Keratinocyte (primary cell): ENCODE results near the gene PJA1. TPM values are rescaled to one million over a fixed set of nuclear protein-coding genes. Genes with fewer than 3 reads are reported as not detected.

Experiments used
- DNase-seq: peaks from one replicate; pipeline ENCODE4 v3.0.0-alpha.2; 2011; ENCODE audit warnings: low read depth, missing footprints, low spot score
- FAIRE-seq: peaks from 2 replicates; lab custom pipeline; 2011; peaks lifted over from hg19 to GRCh38; lab: Jason Lieb, UNC
- H2AFZ ChIP-seq: 2 replicates; pipeline ENCODE4 v1.6.0; 2012; ENCODE audit warnings: low read length, control low read depth, inconsistent platforms; ENCODE audit not compliant: control insufficient read depth
- H3K27ac ChIP-seq: 2 replicates; pipeline ENCODE4 v1.5.1; 2011; ENCODE audit warnings: low read length; ENCODE audit not compliant: control insufficient read depth, insufficient read depth
- H3K27me3 ChIP-seq: 3 replicates; pipeline ENCODE4 v1.6.0; 2011; ENCODE audit warnings: low read length; ENCODE audit not compliant: control insufficient read depth, insufficient read depth; ENCODE audit errors: extremely low read depth
- H3K36me3 ChIP-seq, 2 experiments: 2 replicates in 1 of 2; 3 replicates in 1 of 2; pipeline ENCODE4 v1.5.1; 2011; ENCODE audit warnings: low read length in 2 of 2, mild to moderate bottlenecking in 1 of 2; ENCODE audit not compliant: control insufficient read depth in 2 of 2, insufficient read depth in 2 of 2; ENCODE audit errors: extremely low read depth in 1 of 2
- H3K4me1 ChIP-seq: 3 replicates; pipeline ENCODE4 v1.5.1; 2011; ENCODE audit warnings: low read length; ENCODE audit not compliant: control insufficient read depth, insufficient read depth; ENCODE audit errors: extremely low read depth
- H3K4me2 ChIP-seq: 3 replicates; pipeline ENCODE4 v1.6.0; 2011; ENCODE audit warnings: low read depth, low read length; ENCODE audit not compliant: control insufficient read depth, insufficient read depth; ENCODE audit errors: extremely low read depth
- H3K4me3 ChIP-seq, 3 experiments: fragments of 200-600 bp in 1 of 3; sonication (generic) in 1 of 3; 2 replicates in 2 of 3; 3 replicates in 1 of 3; pipeline ENCODE4 v1.5.1; 2011 to 2016; ENCODE audit warnings: low read length in 3 of 3, mild to moderate bottlenecking in 3 of 3, control low read depth in 2 of 3, inconsistent platforms in 1 of 3, low read depth in 1 of 3, mixed read lengths in 1 of 3, mixed run types in 1 of 3, moderate library complexity in 1 of 3; ENCODE audit not compliant: control insufficient read depth in 2 of 3, insufficient read depth in 2 of 3; ENCODE audit errors: extremely low read depth in 1 of 3
- H3K79me2 ChIP-seq: 2 replicates; pipeline ENCODE4 v1.6.0; 2012; ENCODE audit warnings: low read length; ENCODE audit not compliant: control insufficient read depth, insufficient read depth
- H3K9ac ChIP-seq: 3 replicates; pipeline ENCODE4 v1.6.0; 2011; ENCODE audit warnings: low read length; ENCODE audit not compliant: control insufficient read depth, insufficient read depth; ENCODE audit errors: extremely low read depth
- H3K9me1 ChIP-seq: 3 replicates; pipeline ENCODE4 v1.6.0; 2011; ENCODE audit warnings: low read length; ENCODE audit not compliant: control insufficient read depth, insufficient read depth; ENCODE audit errors: extremely low read depth
- H3K9me3 ChIP-seq: 2 replicates; pipeline ENCODE4 v1.5.1; 2012; ENCODE audit warnings: low read depth, low read length; ENCODE audit not compliant: control insufficient read depth
- H4K20me1 ChIP-seq: 3 replicates; pipeline ENCODE4 v1.6.0; 2011; ENCODE audit warnings: low read length; ENCODE audit not compliant: control insufficient read depth, insufficient read depth; ENCODE audit errors: extremely low read depth
- CTCF ChIP-seq, 3 experiments: IDR thresholded peaks in 1 of 3; conservative IDR thresholded peaks in 1 of 3; optimal IDR thresholded peaks in 1 of 3; 2 replicates in 2 of 3; 3 replicates in 1 of 3; pipeline versions ENCODE3 to v1.5.1; 2011; ENCODE audit warnings: low read length in 3 of 3, mild to moderate bottlenecking in 3 of 3, moderate library complexity in 2 of 3, control low read depth in 1 of 3, inconsistent platforms in 1 of 3; ENCODE audit not compliant: insufficient read depth in 2 of 3; ENCODE audit errors: extremely low read depth in 1 of 3
- EZH2 ChIP-seq: IDR thresholded peaks from one replicate; pipeline ENCODE4 v1.6.1; 2012; ENCODE audit warnings: inconsistent platforms, mild to moderate bottlenecking, low read length, moderate library complexity
- dilution Hi-C: fragments of 300-500 bp; cut with MboI; formaldehyde crosslinking; loops from one replicate; pipeline ENCODE4 v1.7.0; 2020; ENCODE audit warnings: low sequenced_read_pairs; ENCODE audit not compliant: extremely low pct_ligation_motif_present
- polyA plus RNA-seq, 5 experiments: library from polyadenylated mRNA; depleted of rRNA in 3 of 5; stranded (reverse) in 3 of 5; stranded (forward) in 1 of 5; unstranded in 1 of 5; fragments of >200 nt; gene quantifications; 1 replicate in 1 of 5; 2 replicates in 3 of 5; 3 replicates in 1 of 5; pipeline versions ENCODE4 v1.2.1 to v1.2.3, GENCODE V29; 2011 to 2012; ENCODE audit warnings: missing spikeins in 2 of 5, low read depth in 1 of 5, low replicate concordance in 1 of 5

The PJA1 gene
- polyA plus RNA-seq, 1 donor (not counting 4 experiments of a cell fraction or from before 2014, with no cell fraction given) = 19.2 TPM

- no peak for FAIRE-seq
- no peak for DNase-seq
- Histone ChIP-seq H3K9me3 (no peaks in the 10 kb centered on the region), H3K9ac (no peak overlapping the region), H3K27me3 (no peaks in the 10 kb centered on the region), H3K4me3 (no peak overlapping the region), H3K4me2 (no peak overlapping the region), H3K36me3 (no peaks in the 10 kb centered on the region), H3K79me2 (no peaks in the 10 kb centered on the region), H2AFZ (no peak overlapping the region), H3K27ac (no peak overlapping the region), H3K4me1 (no peaks in the 10 kb centered on the region), H4K20me1 (no peaks in the 10 kb centered on the region), H3K9me1 (no peaks in the 10 kb centered on the region)
- dilution Hi-C loops = no loop called here
- TF ChIP-seq CTCF (optimal IDR thresholded peaks at IDR 0.05 in 1 of 3, IDR thresholded peaks at IDR 0.05 in 1 of 3, conservative IDR thresholded peaks at IDR 0.05 in 1 of 3; ENCODE audit: extremely low read depth in 1 of 3, insufficient read depth in 2 of 3, low read length in 3 of 3) (no peak), EZH2 (no peak)
Measured at GRCh38 chrX:69170319-69170718, 5.1 kb upstream of the PJA1 start.

DNA sequence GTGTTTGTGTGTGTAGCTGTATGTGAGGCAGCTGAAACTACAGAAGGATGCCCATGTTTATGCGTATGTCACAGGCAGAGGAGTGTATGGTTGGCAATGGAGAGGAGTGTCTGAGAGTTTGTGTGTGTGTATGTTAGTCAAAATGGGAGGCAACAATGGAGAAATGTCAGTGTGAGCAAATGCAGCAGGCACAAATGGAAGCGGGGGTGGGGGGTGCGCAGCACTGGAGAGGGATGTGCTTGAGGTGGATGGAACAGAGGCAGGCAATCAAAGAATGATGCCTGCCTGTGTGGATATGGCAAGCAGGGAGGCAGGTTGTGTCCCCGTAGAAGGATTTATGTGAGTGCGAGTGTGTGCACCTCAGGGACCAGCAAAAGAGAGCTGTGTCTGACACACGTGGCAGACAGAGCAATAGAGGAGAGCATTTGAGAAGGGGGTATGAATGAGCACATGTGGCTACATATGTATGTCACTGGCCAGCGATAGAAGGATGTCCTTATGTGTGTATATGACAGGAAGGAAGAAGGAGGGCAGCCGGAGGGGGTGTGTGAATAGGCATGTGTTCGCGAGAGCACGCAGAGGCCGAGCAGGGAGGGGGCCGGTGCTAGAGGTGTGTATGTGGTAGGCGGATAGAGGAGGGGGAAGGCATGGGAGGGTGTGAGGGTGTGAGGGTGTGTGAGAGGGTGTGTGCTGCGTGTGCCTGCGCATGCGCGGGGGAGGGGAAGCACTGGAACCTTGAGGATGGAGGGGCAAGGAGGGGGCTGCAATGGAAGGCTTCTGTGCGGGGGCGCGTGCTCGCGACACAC, 1.1 kb downstream of the PJA1 start:
- no peaks in the 10 kb centered on the region for H3K9me1 ChIP-seq
- peak overlapping the region; percentile 70 for H3K4me2 ChIP-seq
- DNase-seq (no peak), FAIRE-seq (no peak)
- no peak overlapping the region for H3K27ac ChIP-seq
- peaks cover 1% of the 10 kb centered on the region for H3K79me2 ChIP-seq
- H3K9ac ChIP-seq = peak overlapping the region; percentile 13
- H3K9me3 ChIP-seq = no peaks in the 10 kb centered on the region
- H3K4me1 ChIP-seq = peaks cover 1% of the 10 kb centered on the region
- H3K27me3 ChIP-seq = no peaks in the 10 kb centered on the region
- H4K20me1 ChIP-seq = no peaks in the 10 kb centered on the region
- dilution Hi-C loops = no loop called here
- no peak overlapping the region for H2AFZ ChIP-seq
- H3K36me3 ChIP-seq = peaks cover 0 to 2% of the 10 kb centered on the region in 2 experiments
- no peak for TF ChIP-seq EZH2
- no peak for TF ChIP-seq CTCF (optimal IDR thresholded peaks at IDR 0.05 in 1 of 3, IDR thresholded peaks at IDR 0.05 in 1 of 3, conservative IDR thresholded peaks at IDR 0.05 in 1 of 3; ENCODE audit: extremely low read depth in 1 of 3, insufficient read depth in 2 of 3, low read length in 3 of 3)
- H3K4me3 ChIP-seq = peak overlapping the region; percentile 43 to 78 (median 68)
